SU-DHL-6 (cell line): Measurements from ENCODE around the gene NKAIN4.

Experiments used
- CTCF ChIP-seq: fragments of 200-600 bp; sonication (generic); IDR thresholded peaks from one replicate; pipeline ENCODE4 v1.5.1; 2017; ENCODE audit warnings: antibody characterized with exemption, mild to moderate bottlenecking, low read length, moderate library complexity; ENCODE audit not compliant: insufficient read depth, poor library complexity, severe bottlenecking
- EZH2phosphoT487 ChIP-seq: fragments of 200-600 bp; sonication (generic), shearing (Covaris generic); conservative IDR thresholded peaks from 2 replicates; pipeline ENCODE4 v1.6.1; 2018; ENCODE audit warnings: mild to moderate bottlenecking, antibody characterized with exemption, low read length, moderate library complexity, mixed read lengths

GRCh38 chr20:63292292-63292701 lies 38.0 kb upstream of the NKAIN4 start:
- TF ChIP-seq CTCF, result no peak
- no peak for TF ChIP-seq EZH2phosphoT487
